Pancreas (tissue), 10 donors: Measurements from ENCODE around the gene LMAN1L. TPM values are rescaled to one million over a fixed set of nuclear protein-coding genes. Genes with fewer than 3 reads are reported as not detected.

Experiments
- ATAC-seq, 4 donors: fragments of 200-7000 bp; cut with Tn5 transposase; one replicate each; pipeline versions ENCODE4 v1.8.0 to v1.9.1; 2020; ENCODE audit warnings: mild to moderate bottlenecking in 4 of 4, moderate library complexity in 4 of 4
- DNase-seq, 6 donors: peaks; one replicate each; pipeline ENCODE4 v3.0.0-alpha.2; 2020
- FAIRE-seq: peaks from 2 replicates; lab custom pipeline; 2012; peaks lifted over from hg19 to GRCh38; lab: Jason Lieb, UNC
- H3K27ac ChIP-seq, 4 donors: fragments of 200-600 bp; sonication (generic); 1 replicate in 3 of 4; 2 replicates in 1 of 4; pipeline versions ENCODE4 v1.5.0 to v1.8.0; 2020
- H3K27me3 ChIP-seq, 4 donors: fragments of 200-600 bp; one replicate each; pipeline ENCODE4 v1.8.0; 2021
- H3K36me3 ChIP-seq, 3 donors: fragments of 200-600 bp; sonication (generic) in 1 of 3; one replicate each; pipeline versions ENCODE4 v1.5.0 to v1.8.0; 2020 to 2021
- H3K4me1 ChIP-seq, 3 donors: fragments of 200-600 bp; one replicate each; pipeline ENCODE4 v1.8.0; 2021
- H3K4me3 ChIP-seq, 4 donors: fragments of 200-600 bp; sonication (generic) in 2 of 4; one replicate each; pipeline versions ENCODE4 v1.5.0 to v1.8.0; 2020 to 2021
- H3K9me3 ChIP-seq, 4 donors: fragments of 200-600 bp; one replicate each; pipeline ENCODE4 v1.8.0; 2021
- WGBS, 2 donors: extraction: QIAGEN DNeasy Blood & Tissue Kit; methylation state at CpG; one replicate each; pipeline ENCODE4 v1.1.7; 2013; 5-methylcytosine and 5-hydroxymethylcytosine counted together
- intact Hi-C, 3 donors: fragments of 100-400 bp; cut with DNase I; formaldehyde crosslinking; loops; one replicate each; pipeline versions ENCODE4 v1.11.1 to v1.14.2; 2022
- polyA plus RNA-seq, 2 donors: library from polyadenylated mRNA; stranded (reverse); fragments of 200-250 nt; gene quantifications; one replicate each; pipeline ENCODE4 v1.2.3, GENCODE V29; 2013
- total RNA-seq, 6 donors: library from RNA; stranded (reverse); fragmentation: NEBNext Ultra II Directional in 4 of 6; extraction: Animal tissue kit (Norgen Biotek cat#: 25700) in 4 of 6; gene quantifications; one replicate each; pipeline versions ENCODE4 v1.2.1 to v1.2.4, GENCODE V29; 2021 to 2023
- TF ChIP-seq, protein P1 (sequence below), 4 donors: fragments of 200-600 bp; sonication (generic) in 3 of 4; IDR thresholded peaks; one replicate each; pipeline versions ENCODE4 v1.5.0 to v1.8.0; 2021; ENCODE audit warnings: antibody characterized with exemption in 4 of 4
- donor health status: healthy with polysubstance abuse.
- donor health status: DM: no; HTN: no; CAD: no; lungs with moderate emphysema.
- donor health status: DM: no; HTN: no; CAD: no.
- donor health status: control.
- donor health status: control.
- donor health status: Bipolar disorder and iron deficiency.
- donor health status: DM: yes; HTN: yes; CAD: no.
- donor health status: DM: no; HTN: no; CAD: no.
- donor health status: DM: no; HTN: no; CAD: no.
- donor health status: DM: yes; HTN: yes; CAD: no.

The LMAN1L gene
- total and polyA plus RNA-seq, 8 donors = 0.14 TPM; not detected in 7

DNA sequence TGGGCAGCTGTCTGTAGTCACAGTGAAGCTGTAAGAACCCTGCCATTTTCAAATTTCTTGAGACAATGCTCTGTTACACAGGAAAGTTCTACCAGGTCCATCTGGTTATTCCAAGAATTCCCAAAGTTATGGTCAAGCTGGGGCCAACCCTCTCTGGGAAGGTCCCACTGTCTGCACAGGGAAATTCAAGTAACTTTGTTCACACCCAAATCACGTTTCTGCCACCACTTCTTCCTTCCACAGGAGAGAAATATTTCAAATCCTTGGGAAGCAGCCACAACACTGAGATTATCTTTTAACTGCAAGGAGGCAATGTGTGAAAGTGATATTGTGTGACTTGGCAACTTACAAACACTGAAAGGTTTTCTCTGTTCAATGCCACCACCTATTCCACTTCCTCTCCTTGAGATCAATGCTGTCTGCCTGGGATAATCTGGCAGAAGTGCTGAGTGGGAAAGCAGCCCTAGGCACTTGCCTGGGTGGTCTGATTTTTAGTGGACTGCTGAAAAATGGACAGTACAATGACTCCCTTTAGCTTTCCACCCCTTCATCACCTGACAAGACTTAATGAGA is 54.9 kb downstream of the LMAN1L start:
- Histone ChIP-seq H3K4me3 (no peak overlapping the region), H3K4me1 (peaks cover 24 to 56% (median 29%) of the 10 kb centered on the region in 3 donors), H3K36me3 (no peaks in the 10 kb centered on the region), H3K9me3 (no peaks in the 10 kb centered on the region), H3K27ac (peak overlapping the region in 2 of 4 donors; percentile 25 to 51), H3K27me3 (no peaks in the 10 kb centered on the region)
- TF ChIP-seq, protein P1, sequence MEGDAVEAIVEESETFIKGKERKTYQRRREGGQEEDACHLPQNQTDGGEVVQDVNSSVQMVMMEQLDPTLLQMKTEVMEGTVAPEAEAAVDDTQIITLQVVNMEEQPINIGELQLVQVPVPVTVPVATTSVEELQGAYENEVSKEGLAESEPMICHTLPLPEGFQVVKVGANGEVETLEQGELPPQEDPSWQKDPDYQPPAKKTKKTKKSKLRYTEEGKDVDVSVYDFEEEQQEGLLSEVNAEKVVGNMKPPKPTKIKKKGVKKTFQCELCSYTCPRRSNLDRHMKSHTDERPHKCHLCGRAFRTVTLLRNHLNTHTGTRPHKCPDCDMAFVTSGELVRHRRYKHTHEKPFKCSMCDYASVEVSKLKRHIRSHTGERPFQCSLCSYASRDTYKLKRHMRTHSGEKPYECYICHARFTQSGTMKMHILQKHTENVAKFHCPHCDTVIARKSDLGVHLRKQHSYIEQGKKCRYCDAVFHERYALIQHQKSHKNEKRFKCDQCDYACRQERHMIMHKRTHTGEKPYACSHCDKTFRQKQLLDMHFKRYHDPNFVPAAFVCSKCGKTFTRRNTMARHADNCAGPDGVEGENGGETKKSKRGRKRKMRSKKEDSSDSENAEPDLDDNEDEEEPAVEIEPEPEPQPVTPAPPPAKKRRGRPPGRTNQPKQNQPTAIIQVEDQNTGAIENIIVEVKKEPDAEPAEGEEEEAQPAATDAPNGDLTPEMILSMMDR (IDR thresholded peaks at IDR 0.05) = no peak
- intact Hi-C loops = no loop called here
- peak in 1 of 4 donors; percentile 13 for ATAC-seq
- WGBS, 2 donors = 6 to 17% methylated on average over 1 of the region's 1 CpG
- no peak for DNase-seq
- no peak for FAIRE-seq

DNA sequence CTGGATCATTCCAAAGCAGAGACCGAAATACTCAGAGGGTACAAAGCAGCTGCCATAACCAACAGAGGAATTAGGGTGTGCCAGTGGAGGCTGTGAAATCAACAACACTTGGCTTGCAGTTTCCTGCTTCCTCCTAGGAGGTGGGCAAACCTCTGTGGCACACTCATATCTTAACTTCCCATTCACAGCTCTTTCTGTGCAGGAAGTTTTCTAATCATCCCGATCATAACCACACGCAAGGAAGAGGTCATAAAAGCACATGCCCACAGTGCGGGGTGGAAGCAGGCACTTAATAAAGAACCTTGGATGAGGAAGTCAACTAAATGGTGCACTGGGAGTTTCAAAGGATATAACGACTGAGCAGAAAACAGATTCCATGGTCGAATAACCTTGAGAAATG is 55.4 kb downstream of the LMAN1L start:
- DNase-seq (no peak), FAIRE-seq (no peak), ATAC-seq (peak in 2 of 4 donors; percentile 3 to 11)
- 70 to 76% methylated on average over 6 of the region's 6 CpGs for WGBS, 2 donors
- H3K27ac ChIP-seq = peak overlapping the region in 2 of 4 donors; percentile 25 to 51
- peaks cover 24 to 56% (median 29%) of the 10 kb centered on the region in 3 donors for H3K4me1 ChIP-seq
- H3K9me3 ChIP-seq = no peaks in the 10 kb centered on the region
- TF ChIP-seq, protein P1 (IDR thresholded peaks at IDR 0.05) = no peak
- H3K4me3 ChIP-seq = no peak overlapping the region
- intact Hi-C loops = no loop called here
- H3K27me3 ChIP-seq = no peaks in the 10 kb centered on the region
- H3K36me3 ChIP-seq = no peaks in the 10 kb centered on the region

DNA sequence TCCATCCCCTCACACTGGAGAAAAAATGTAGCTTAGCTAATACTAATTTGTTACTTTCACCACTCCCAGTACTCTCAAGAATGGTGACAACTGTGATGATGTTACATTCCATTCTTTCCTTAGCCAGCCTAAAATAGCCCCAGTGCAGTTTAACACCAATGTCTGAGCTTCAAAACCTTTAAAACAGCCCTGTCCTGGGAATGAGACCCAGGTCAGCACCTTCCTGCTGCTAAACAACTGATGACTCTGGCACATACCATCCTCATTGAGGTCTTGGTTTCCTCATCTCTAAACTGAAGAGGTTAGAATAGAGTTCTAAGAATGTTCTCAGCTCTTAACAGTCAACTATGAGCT is 56.7 kb downstream of the LMAN1L start:
- H3K9me3 ChIP-seq = no peaks in the 10 kb centered on the region
- FAIRE-seq (no peak), ATAC-seq (no peak), DNase-seq (no peak)
- TF ChIP-seq, protein P1 (IDR thresholded peaks at IDR 0.05) = no peak
- peak overlapping the region in 1 of 4 donors; percentile 30 for H3K27ac ChIP-seq
- intact Hi-C loops = no loop called here
- no peak overlapping the region for H3K4me3 ChIP-seq
- H3K4me1 ChIP-seq = peaks cover 24 to 56% (median 29%) of the 10 kb centered on the region in 3 donors
- H3K36me3 ChIP-seq = no peaks in the 10 kb centered on the region
- H3K27me3 ChIP-seq = no peaks in the 10 kb centered on the region

DNA sequence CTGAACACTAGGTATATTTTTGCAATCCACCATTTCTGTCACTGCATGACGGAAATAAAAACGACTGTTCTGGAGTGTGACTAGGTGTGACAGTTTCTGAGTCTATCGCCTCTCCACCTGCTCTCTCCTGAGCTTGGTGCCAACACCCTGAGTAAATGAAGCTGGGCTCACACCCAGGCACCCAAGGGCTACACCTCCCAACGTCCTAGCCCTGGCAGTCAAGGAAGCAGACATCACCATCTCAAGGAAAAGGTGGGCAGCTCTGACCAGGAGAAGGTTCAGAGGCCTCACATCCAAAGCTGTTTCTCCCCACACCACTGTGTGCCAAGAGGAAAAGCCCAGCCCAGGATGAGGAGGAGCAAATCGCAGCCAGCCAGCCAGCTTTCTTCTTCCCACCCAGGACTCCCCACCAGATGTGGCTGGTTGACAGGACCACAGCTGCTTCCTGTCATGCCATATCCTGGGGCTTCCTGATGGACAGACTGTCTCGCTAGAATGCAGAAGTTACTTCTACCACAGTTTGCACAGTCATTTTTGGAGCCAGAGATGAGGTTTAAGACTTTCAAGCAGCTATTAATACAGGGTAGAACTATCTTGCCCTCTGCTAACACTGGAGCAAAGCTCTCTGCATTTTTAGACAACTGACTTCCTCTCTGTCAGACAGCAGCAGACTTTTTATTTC is 57.2 kb downstream of the LMAN1L start:
- Histone ChIP-seq H3K4me3 (peak overlapping the region in 1 of 4 donors; percentile 0), H3K36me3 (no peaks in the 10 kb centered on the region), H3K27me3 (no peaks in the 10 kb centered on the region), H3K4me1 (peaks cover 24 to 56% (median 29%) of the 10 kb centered on the region in 3 donors), H3K27ac (peak overlapping the region in 2 of 4 donors; percentile 9 to 31), H3K9me3 (no peaks in the 10 kb centered on the region)
- ATAC-seq (peak in 2 of 4 donors; percentile 3 to 10), DNase-seq (peak in 1 of 6 donors; percentile 66), FAIRE-seq (no peak)
- WGBS, 2 donors = 26 to 29% methylated on average over 6 of the region's 6 CpGs
- intact Hi-C loops = no loop called here
- TF ChIP-seq, protein P1 (IDR thresholded peaks at IDR 0.05) = no peak
